Tibial nerve (tissue), 4 donors: ENCODE results near the gene DPYSL4. TPM values are rescaled to one million over a fixed set of nuclear protein-coding genes. Genes with fewer than 3 reads are reported as not detected.

Source experiments
- DNase-seq, 2 donors: peaks; one replicate each; pipeline ENCODE4 v3.0.0-alpha.2; 2019; ENCODE audit warnings: low spot score in 2 of 2
- H3K27ac ChIP-seq, 4 donors: fragments of 200-600 bp; sonication (generic) in 3 of 4; one replicate each; pipeline ENCODE4 v1.5.1; 2017 to 2019; ENCODE audit warnings: mild to moderate bottlenecking in 1 of 4
- H3K27me3 ChIP-seq, 2 donors: fragments of 200-600 bp; sonication (generic) in 1 of 2; one replicate each; pipeline versions ENCODE4 v1.5.1 to v1.6.0; 2017 to 2019
- H3K36me3 ChIP-seq, 3 donors: fragments of 200-600 bp; sonication (generic); one replicate each; pipeline ENCODE4 v1.5.1; 2018 to 2019
- H3K4me1 ChIP-seq, 4 donors: fragments of 200-600 bp; sonication (generic) in 3 of 4; one replicate each; pipeline ENCODE4 v1.5.1; 2017 to 2019
- H3K4me3 ChIP-seq, 4 donors: fragments of 200-600 bp; sonication (generic) in 3 of 4; one replicate each; pipeline ENCODE4 v1.5.1; 2017 to 2019; ENCODE audit warnings: mild to moderate bottlenecking in 1 of 4, moderate library complexity in 1 of 4
- H3K9me3 ChIP-seq, 4 donors: fragments of 200-600 bp; sonication (generic) in 3 of 4; one replicate each; pipeline ENCODE4 v1.5.1; 2017 to 2019
- CTCF ChIP-seq, 5 experiments: fragments of 200-600 bp in 3 of 5; fragments of 450-650 bp in 2 of 5; sonication (generic) in 3 of 5; IDR thresholded peaks; one replicate each; pipeline ENCODE4 v1.5.1; 2016 to 2019; ENCODE audit warnings: antibody characterized with exemption in 5 of 5, mild to moderate bottlenecking in 3 of 5, moderate library complexity in 2 of 5
- EP300 ChIP-seq, 2 donors: sonication (generic); formaldehyde crosslinking; IDR thresholded peaks; one replicate each; pipeline ENCODE4 v1.6.1; 2017; ENCODE audit warnings: antibody characterized with exemption in 2 of 2, mild to moderate bottlenecking in 1 of 2
- POLR2A ChIP-seq, 2 donors: fragments of 450-650 bp; IDR thresholded peaks; one replicate each; pipeline ENCODE4 v1.6.1; 2017; ENCODE audit warnings: antibody characterized with exemption in 2 of 2, mild to moderate bottlenecking in 2 of 2, moderate library complexity in 2 of 2
- WGBS, 2 donors: methylation state at CpG; one replicate each; pipeline ENCODE4 v1.1.5; 2018; 5-methylcytosine and 5-hydroxymethylcytosine counted together
- total RNA-seq, 4 donors: library from RNA; depleted of rRNA; stranded (reverse); fragments of >200 nt; gene quantifications; one replicate each; pipeline ENCODE4 v1.1.0, GENCODE V29; 2016

The DPYSL4 gene
- total RNA-seq, 4 donors from 2014 or later, result 0.21 to 3.1 (median 1.4) TPM

DNA sequence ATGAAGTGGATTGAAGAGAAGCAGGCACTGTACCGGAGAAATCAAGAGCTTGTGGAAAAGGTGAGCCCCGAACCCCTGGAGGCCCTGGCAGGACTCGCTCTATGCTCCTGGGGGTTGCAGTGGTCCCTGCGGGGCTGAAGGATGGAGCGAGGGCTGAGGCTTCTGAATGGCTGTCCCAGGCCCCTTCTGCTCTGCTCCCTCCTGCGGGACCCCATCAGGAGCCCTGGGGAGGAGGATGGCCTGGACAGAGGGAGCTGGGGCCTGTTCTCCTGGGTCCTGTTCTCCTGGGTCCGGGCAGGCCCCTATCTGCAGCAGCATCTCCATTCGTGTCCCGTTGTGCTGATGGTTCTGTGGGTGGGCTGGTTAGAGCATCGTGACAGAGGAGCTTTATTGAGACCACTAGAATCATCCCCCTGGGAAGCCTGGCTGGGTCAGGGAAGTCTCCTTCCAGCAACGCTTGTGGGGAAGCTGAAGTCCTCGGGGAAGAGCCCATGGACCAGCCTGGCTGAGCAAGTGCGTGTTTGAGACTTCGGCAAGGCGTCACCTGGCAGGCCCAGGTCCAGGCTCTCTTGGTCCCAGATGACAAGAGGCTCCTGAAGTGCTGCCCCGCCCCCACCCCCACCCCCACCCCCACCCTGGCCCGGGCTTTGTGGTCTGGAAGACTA is 41.1 kb upstream of the DPYSL4 start:
- 65 to 80% methylated on average over 13 to 15 of the region's 17 CpGs for WGBS, 2 donors
- no peak overlapping the region for H3K4me3 ChIP-seq
- DNase-seq, result no peak
- H3K9me3 ChIP-seq, result no peaks in the 10 kb centered on the region
- peaks cover 0 to 11% (median 0%) of the 10 kb centered on the region in 4 donors for H3K4me1 ChIP-seq
- no peak for TF ChIP-seq CTCF (IDR thresholded peaks at IDR 0.05)
- no peak for TF ChIP-seq EP300 (IDR thresholded peaks at IDR 0.05)
- TF ChIP-seq POLR2A (IDR thresholded peaks at IDR 0.05), result no peak
- H3K27ac ChIP-seq, result no peak overlapping the region
- peaks cover 0 to 22% of the 10 kb centered on the region in 2 donors for H3K27me3 ChIP-seq
- no peaks in the 10 kb centered on the region for H3K36me3 ChIP-seq

- Histone ChIP-seq H3K27ac (no peak overlapping the region), H3K27me3 (peaks cover 0 to 21% of the 10 kb centered on the region in 2 donors), H3K4me1 (peaks cover 0 to 11% (median 0%) of the 10 kb centered on the region in 4 donors), H3K9me3 (no peaks in the 10 kb centered on the region), H3K4me3 (no peak overlapping the region), H3K36me3 (peaks cover 0 to 4% (median 0%) of the 10 kb centered on the region in 3 donors)
- 43 to 84% methylated on average over 2 to 8 of the region's 8 CpGs for WGBS, 2 donors
- TF ChIP-seq POLR2A (IDR thresholded peaks at IDR 0.05), result no peak
- TF ChIP-seq CTCF (IDR thresholded peaks at IDR 0.05), result no peak
- TF ChIP-seq EP300 (IDR thresholded peaks at IDR 0.05), result no peak
- DNase-seq, result no peak
Measured at GRCh38 chr10:132146271-132146671, 40.5 kb upstream of the DPYSL4 start.

GRCh38 chr10:132146941-132147915 is 39.5 kb upstream of the DPYSL4 start:
- DNase-seq, result no peak
- Histone ChIP-seq H3K27ac (no peak overlapping the region), H3K36me3 (peaks cover 0 to 4% (median 0%) of the 10 kb centered on the region in 3 donors), H3K27me3 (peaks cover 0 to 11% of the 10 kb centered on the region in 2 donors), H3K9me3 (no peaks in the 10 kb centered on the region), H3K4me1 (peaks cover 0 to 8% (median 0%) of the 10 kb centered on the region in 4 donors), H3K4me3 (no peak overlapping the region)
- 60 to 75% methylated on average over 26 to 29 of the region's 31 CpGs for WGBS, 2 donors
- TF ChIP-seq EP300 (IDR thresholded peaks at IDR 0.05) (no peak), CTCF (IDR thresholded peaks at IDR 0.05) (no peak), POLR2A (IDR thresholded peaks at IDR 0.05) (no peak)

DNA sequence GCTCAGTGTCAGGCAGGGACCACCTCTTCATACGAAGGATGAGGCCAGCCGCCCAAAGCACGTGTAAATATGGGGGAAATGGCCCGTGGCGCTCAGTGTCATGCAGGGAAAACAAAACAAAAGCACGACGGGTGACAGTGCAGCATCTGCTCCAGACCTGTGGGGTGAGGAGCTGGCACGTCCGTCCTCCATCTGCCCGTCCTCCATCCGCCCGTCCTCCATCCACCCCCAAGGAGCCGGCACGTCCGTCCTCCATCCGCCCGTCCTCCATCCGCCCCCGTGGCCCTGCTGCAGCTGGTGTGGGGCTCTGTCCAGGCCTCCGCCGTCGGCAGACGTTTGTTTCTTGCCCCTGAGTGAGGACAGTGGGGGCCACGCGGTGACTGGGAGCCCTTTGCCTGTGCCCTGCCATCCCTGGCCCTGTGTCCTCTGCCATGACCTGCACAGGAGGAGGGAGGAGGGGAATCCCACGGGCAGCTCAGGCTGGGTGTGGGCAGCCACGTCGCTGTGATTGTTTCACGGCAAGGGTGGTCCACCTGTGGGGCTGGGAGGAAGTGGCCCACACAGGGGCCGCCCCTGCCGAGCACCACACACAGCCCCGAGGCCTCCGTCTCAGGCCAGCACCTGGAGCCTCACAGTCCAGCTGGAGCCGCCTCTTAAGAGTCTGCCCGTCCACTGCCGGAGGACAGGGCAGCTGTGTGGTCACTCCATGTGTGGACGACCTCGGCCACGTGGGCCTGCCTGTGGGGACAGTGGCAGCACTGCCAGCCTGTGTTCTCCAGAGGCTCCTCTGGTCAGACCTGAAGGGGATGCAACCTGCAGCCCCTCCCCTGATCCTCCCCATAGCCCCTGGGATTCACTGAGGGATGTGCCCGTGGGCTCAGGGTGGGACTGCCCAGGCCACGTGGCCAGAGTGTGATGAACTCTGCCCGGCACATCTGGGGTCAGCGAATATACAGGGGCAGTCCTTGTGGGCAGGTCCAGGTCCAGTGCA is 38.2 kb upstream of the DPYSL4 start:
- H3K4me3 ChIP-seq, result no peak overlapping the region
- TF ChIP-seq CTCF (IDR thresholded peaks at IDR 0.05), result no peak
- TF ChIP-seq EP300 (IDR thresholded peaks at IDR 0.05), result no peak
- TF ChIP-seq POLR2A (IDR thresholded peaks at IDR 0.05), result no peak
- no peaks in the 10 kb centered on the region for H3K9me3 ChIP-seq
- H3K36me3 ChIP-seq, result peaks cover 0 to 10% (median 0%) of the 10 kb centered on the region in 3 donors
- DNase-seq, result no peak
- WGBS, 2 donors, result 82 to 87% methylated on average over 38 to 42 of the region's 43 CpGs
- no peaks in the 10 kb centered on the region for H3K4me1 ChIP-seq
- no peak overlapping the region for H3K27ac ChIP-seq
- no peaks in the 10 kb centered on the region for H3K27me3 ChIP-seq
